SK-N-SH treated with all-trans-retinoic acid at 6 μM for 48 hours (cell line): ENCODE data around the gene KHDRBS1.

ENCODE experiments used
- CSDC2 ChIP-seq: fragments of 250-450 bp; sonication (Bioruptor Pico); IDR thresholded peaks from 2 replicates; pipeline ENCODE4 v1.5.0; 2020; ENCODE audit warnings: mild to moderate bottlenecking, moderate library complexity
- GLIS3 ChIP-seq: fragments of 250-450 bp; sonication (Bioruptor Pico); IDR thresholded peaks from 2 replicates; pipeline ENCODE4 v1.5.0; 2020; ENCODE audit warnings: mild to moderate bottlenecking, moderate library complexity
- PPARA ChIP-seq: fragments of 250-450 bp; sonication (Bioruptor Pico); IDR thresholded peaks from 2 replicates; pipeline ENCODE4 v1.5.0; 2020; ENCODE audit warnings: mild to moderate bottlenecking, borderline replicate concordance
- TOX ChIP-seq: fragments of 250-450 bp; sonication (Bioruptor Pico); IDR thresholded peaks from 2 replicates; pipeline ENCODE4 v1.8.0; 2021; ENCODE audit warnings: mild to moderate bottlenecking, moderate library complexity, borderline replicate concordance
- ZC3H10 ChIP-seq: fragments of 250-450 bp; sonication (Bioruptor Pico); IDR thresholded peaks from 2 replicates; pipeline ENCODE4 v1.5.1; 2021; ENCODE audit warnings: mild to moderate bottlenecking, moderate library complexity
- ZFP30 ChIP-seq: fragments of 450-650 bp; formaldehyde crosslinking; IDR thresholded peaks from 2 replicates; pipeline ENCODE4 v1.5.0; 2022; ENCODE audit warnings: mild to moderate bottlenecking, moderate library complexity
- ZNF565 ChIP-seq: fragments of 450-650 bp; formaldehyde crosslinking; conservative IDR thresholded peaks from 2 replicates; pipeline ENCODE4 v1.5.0; 2020; ENCODE audit warnings: low read depth, mild to moderate bottlenecking, moderate library complexity
- TF ChIP-seq, protein P1 (sequence below): fragments of 250-450 bp; sonication (Bioruptor Pico); IDR thresholded peaks from 2 replicates; pipeline ENCODE4 v1.5.1; 2020; ENCODE audit warnings: low read depth, mild to moderate bottlenecking, moderate library complexity

DNA sequence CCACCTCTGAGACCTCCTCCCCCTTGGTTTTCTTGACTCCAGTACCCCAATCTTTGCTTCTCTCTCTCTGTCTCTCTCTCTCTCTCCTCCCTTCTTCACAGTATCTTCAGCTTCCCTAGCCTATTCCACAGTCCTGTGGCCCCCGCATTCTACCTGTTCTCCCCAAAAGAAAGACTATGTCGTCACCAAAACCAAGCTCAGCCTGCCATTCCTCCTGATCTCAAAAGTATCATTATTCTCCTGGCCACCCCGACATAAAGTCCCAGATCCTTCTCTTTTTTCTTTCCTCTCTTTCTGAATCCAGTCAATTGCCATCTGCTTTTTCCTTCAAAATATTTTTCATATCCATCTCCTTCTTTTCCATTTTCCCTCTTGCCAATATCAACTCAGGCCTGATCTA lies 23.7 kb upstream of the KHDRBS1 start:
- TF ChIP-seq, protein P1, sequence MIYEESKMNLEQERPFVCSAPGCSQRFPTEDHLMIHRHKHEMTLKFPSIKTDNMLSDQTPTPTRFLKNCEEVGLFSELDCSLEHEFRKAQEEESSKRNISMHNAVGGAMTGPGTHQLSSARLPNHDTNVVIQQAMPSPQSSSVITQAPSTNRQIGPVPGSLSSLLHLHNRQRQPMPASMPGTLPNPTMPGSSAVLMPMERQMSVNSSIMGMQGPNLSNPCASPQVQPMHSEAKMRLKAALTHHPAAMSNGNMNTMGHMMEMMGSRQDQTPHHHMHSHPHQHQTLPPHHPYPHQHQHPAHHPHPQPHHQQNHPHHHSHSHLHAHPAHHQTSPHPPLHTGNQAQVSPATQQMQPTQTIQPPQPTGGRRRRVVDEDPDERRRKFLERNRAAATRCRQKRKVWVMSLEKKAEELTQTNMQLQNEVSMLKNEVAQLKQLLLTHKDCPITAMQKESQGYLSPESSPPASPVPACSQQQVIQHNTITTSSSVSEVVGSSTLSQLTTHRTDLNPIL (CRISPR knock-in tag), result no peak
- TF ChIP-seq CSDC2 (CRISPR knock-in tag) (no peak), ZFP30 (CRISPR knock-in tag) (no peak), PPARA (CRISPR knock-in tag) (no peak), TOX (CRISPR knock-in tag) (no peak), ZC3H10 (CRISPR knock-in tag) (no peak), ZNF565 (no peak), GLIS3 (CRISPR knock-in tag) (no peak)
